HG03378 (cell line): ENCODE results near the gene COL9A3.

Experiments used
- ATAC-seq: cut with Tn5 transposase; IDR thresholded peaks from one replicate; pipeline ENCODE4 v1.9.1; 2021; ENCODE audit warnings: mild to moderate bottlenecking, moderate library complexity; ENCODE audit not compliant: unreplicated experiment

COL9A3 gene

DNA sequence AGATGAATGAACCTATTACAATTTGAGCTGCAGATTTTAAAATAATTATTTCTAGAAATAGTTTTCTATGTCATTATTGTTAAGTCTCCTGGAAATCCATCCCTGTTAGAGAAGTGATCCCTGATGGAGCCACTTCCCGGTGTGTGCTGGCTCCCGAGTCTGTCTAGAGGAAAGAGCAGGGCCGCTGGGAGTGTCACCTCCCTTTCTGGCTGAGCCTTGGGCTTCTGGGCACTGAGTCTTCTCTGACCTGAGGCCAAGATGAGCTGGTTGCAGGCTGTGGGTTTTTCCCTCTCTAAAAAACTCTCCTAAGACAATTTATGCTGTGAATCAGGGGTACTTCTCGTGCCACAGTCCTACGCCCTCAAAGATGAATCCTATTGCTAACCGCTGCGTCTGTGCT is 73.6 kb downstream of the COL9A3 start:
- no peak for ATAC-seq
